Measurements from ENCODE around the gene PPDPF.

- no peak for TF ChIP-seq CTCF (IDR thresholded peaks at IDR 0.05; ENCODE audit: insufficient read depth, low read depth, low read length)
- no peak for TF ChIP-seq EZH2 (IDR thresholded peaks at IDR 0.05; ENCODE audit: insufficient read depth, low read length)
Measured at GRCh38 chr20:63518946-63519667, 1.5 kb upstream of the PPDPF start.

Data from astrocyte (in vitro differentiated cells and primary cell).